Caco-2 (cell line): ENCODE data around the gene TNFSF4. TPM values are rescaled to one million over a fixed set of nuclear protein-coding genes. Genes with fewer than 3 reads are reported as not detected.

ENCODE experiments used
- BruUV-seq: library from RNA; stranded (reverse); fragments of 400-500 nt; replicated peaks from 2 replicates; lab custom pipeline; 2021; lab: Mats Ljungman, UMichigan
- CTCF ChIA-PET: fragments of 300-600 bp; sonication (Branson Sonifier 250); formaldehyde crosslinking; loops from one replicate; lab custom pipeline; 2022; ENCODE audit warnings: antibody characterized with exemption; lab: Charles Lee
- POLR2A ChIA-PET: fragments of 300-600 bp; sonication (Branson Sonifier 250); formaldehyde crosslinking; loops from one replicate; lab custom pipeline; 2022; ENCODE audit warnings: antibody characterized with exemption; lab: Charles Lee
- DNase-seq, 2 experiments: peaks; one replicate each; pipeline versions ENCODE4 v3.0.0 to v3.0.0-alpha.2; 2020 to 2022
- H3K27me3 ChIP-seq: replicated peaks from 2 replicates; pipeline ENCODE4 v1.6.0; 2011; ENCODE audit warnings: low read length; ENCODE audit not compliant: control insufficient read depth, insufficient read depth
- H3K36me3 ChIP-seq: 2 replicates; pipeline ENCODE4 v1.5.1; 2011; ENCODE audit warnings: low read length; ENCODE audit not compliant: control insufficient read depth, insufficient read depth
- H3K4me1 ChIP-seq: fragments of 250-450 bp; sonication (Bioruptor Pico); 2 replicates; pipeline ENCODE4 v1.5.1; 2020; ENCODE audit warnings: mild to moderate bottlenecking
- H3K4me3 ChIP-seq: 2 replicates; pipeline ENCODE4 v1.5.1; 2011; ENCODE audit warnings: low read depth, mild to moderate bottlenecking, control low read depth, low read length
- H3K9me3 ChIP-seq: fragments of 250-450 bp; sonication (Bioruptor Pico); 2 replicates; pipeline ENCODE4 v1.5.1; 2020; ENCODE audit warnings: mild to moderate bottlenecking, moderate library complexity
- H3K27ac Mint-ChIP-seq: one replicate; pipeline ENCODE4 v1.8.0; 2022; ENCODE audit warnings: mixed read lengths; ENCODE audit not compliant: unreplicated experiment
- H3K27me3 Mint-ChIP-seq: one replicate; pipeline ENCODE4 v1.8.0; 2022; ENCODE audit warnings: mixed read lengths; ENCODE audit not compliant: insufficient read depth, unreplicated experiment
- H3K36me3 Mint-ChIP-seq: one replicate; pipeline ENCODE4 v1.8.0; 2022; ENCODE audit warnings: mild to moderate bottlenecking, mixed read lengths; ENCODE audit not compliant: insufficient read depth, unreplicated experiment
- H3K4me1 Mint-ChIP-seq: one replicate; pipeline ENCODE4 v1.8.0; 2022; ENCODE audit warnings: low read depth, mixed read lengths; ENCODE audit not compliant: unreplicated experiment
- H3K4me3 Mint-ChIP-seq: one replicate; pipeline ENCODE4 v1.8.0; 2022; ENCODE audit warnings: mild to moderate bottlenecking, moderate library complexity, mixed read lengths; ENCODE audit not compliant: unreplicated experiment
- H3K9me3 Mint-ChIP-seq: one replicate; pipeline ENCODE4 v1.8.0; 2022; ENCODE audit warnings: mixed read lengths; ENCODE audit not compliant: unreplicated experiment
- CTCF ChIP-seq, 2 experiments: fragments of 200-600 bp in 1 of 2; IDR thresholded peaks; 1 replicate in 1 of 2; 2 replicates in 1 of 2; pipeline versions ENCODE4 v1.5.1 to v1.8.0; 2011 to 2022; ENCODE audit warnings: antibody characterized with exemption in 1 of 2, control low read depth in 1 of 2, inconsistent platforms in 1 of 2, low read depth in 1 of 2, low read length in 1 of 2, mild to moderate bottlenecking in 1 of 2, moderate library complexity in 1 of 2; ENCODE audit not compliant: insufficient read depth in 1 of 2, severe bottlenecking in 1 of 2, unreplicated experiment in 1 of 2
- intact Hi-C: fragments of 100-400 bp; cut with micrococcal nuclease; formaldehyde crosslinking; loops from one replicate; pipeline ENCODE4 v1.10.0; 2022; ENCODE audit not compliant: unreplicated experiment
- total RNA-seq: library from RNA; stranded (reverse); gene quantifications from 2 replicates; pipeline ENCODE4 v1.2.3, GENCODE V29; 2022

The TNFSF4 gene
- total RNA-seq, 1 experiment from 2014 or later = 1.3 TPM

GRCh38 chr1:173243300-173243699 is 36.2 kb upstream of the TNFSF4 start:
- Mint-ChIP-seq H3K27ac (no peak overlapping the region), H3K27me3 (peaks cover 6% of the 10 kb centered on the region), H3K9me3 (peaks cover 21% of the 10 kb centered on the region), H3K4me1 (no peaks in the 10 kb centered on the region), H3K4me3 (no peak overlapping the region), H3K36me3 (no peaks in the 10 kb centered on the region)
- BruUV-seq = no TSS peak
- no peak for DNase-seq
- Histone ChIP-seq H3K36me3 (no peaks in the 10 kb centered on the region), H3K4me1 (no peaks in the 10 kb centered on the region), H3K4me3 (no peak overlapping the region), H3K9me3 (peaks cover 5% of the 10 kb centered on the region), H3K27me3 (no peaks in the 10 kb centered on the region)
- TF ChIP-seq CTCF (IDR thresholded peaks at IDR 0.05; ENCODE audit: insufficient read depth in 1 of 2, low read depth in 1 of 2, low read length in 1 of 2, severe bottlenecking in 1 of 2, unreplicated experiment in 1 of 2) = no peak
- ChIA-PET CTCF (no interaction called here), POLR2A (no interaction called here)
- intact Hi-C loops = no loop called here

- no peak overlapping the region for H3K4me3 ChIP-seq
- BruUV-seq = no TSS peak
- Mint-ChIP-seq H3K9me3 (peaks cover 21% of the 10 kb centered on the region), H3K36me3 (no peaks in the 10 kb centered on the region), H3K27ac (no peak overlapping the region), H3K4me1 (no peaks in the 10 kb centered on the region), H3K27me3 (peaks cover 3% of the 10 kb centered on the region), H3K4me3 (no peak overlapping the region)
- intact Hi-C loops = no loop called here
- CTCF ChIA-PET = no interaction called here
- no peaks in the 10 kb centered on the region for H3K27me3 ChIP-seq
- TF ChIP-seq CTCF (IDR thresholded peaks at IDR 0.05; ENCODE audit: insufficient read depth in 1 of 2, low read depth in 1 of 2, low read length in 1 of 2, severe bottlenecking in 1 of 2, unreplicated experiment in 1 of 2) = no peak
- DNase-seq = no peak
- H3K4me1 ChIP-seq = no peaks in the 10 kb centered on the region
- POLR2A ChIA-PET = no interaction called here
- peaks cover 5% of the 10 kb centered on the region for H3K9me3 ChIP-seq
- H3K36me3 ChIP-seq = no peaks in the 10 kb centered on the region
These were observed 34.6 kb upstream of the TNFSF4 start for GRCh38 chr1:173241528-173242347.

- no peak overlapping the region for H3K27ac Mint-ChIP-seq
- no TSS peak for BruUV-seq
- peaks cover 21% of the 10 kb centered on the region for H3K9me3 Mint-ChIP-seq
- intact Hi-C loops = no loop called here
- no peak for DNase-seq
- H3K36me3 Mint-ChIP-seq = no peaks in the 10 kb centered on the region
- no peak for TF ChIP-seq CTCF (IDR thresholded peaks at IDR 0.05; ENCODE audit: insufficient read depth in 1 of 2, low read depth in 1 of 2, low read length in 1 of 2, severe bottlenecking in 1 of 2, unreplicated experiment in 1 of 2)
- no peak overlapping the region for H3K4me3 ChIP-seq
- H3K9me3 ChIP-seq = peaks cover 5% of the 10 kb centered on the region
- H3K27me3 ChIP-seq = no peaks in the 10 kb centered on the region
- H3K36me3 ChIP-seq = no peaks in the 10 kb centered on the region
- H3K27me3 Mint-ChIP-seq = peaks cover 3% of the 10 kb centered on the region
- H3K4me1 Mint-ChIP-seq = no peaks in the 10 kb centered on the region
- no peaks in the 10 kb centered on the region for H3K4me1 ChIP-seq
- POLR2A ChIA-PET = no interaction called here
- no peak overlapping the region for H3K4me3 Mint-ChIP-seq
- CTCF ChIA-PET = no interaction called here
These were observed 33.5 kb upstream of the TNFSF4 start for GRCh38 chr1:173240609-173241008.
